GM23338 (cell line): Measurements from ENCODE around the gene ABCF1. TPM values are rescaled to one million over a fixed set of nuclear protein-coding genes. Genes with fewer than 3 reads are reported as not detected.

Experiments used
- ATAC-seq: fragments of 200-7000 bp; cut with Tn5 transposase; 3 replicates; pipeline ENCODE4 v1.9.1; 2020
- DNase-seq: peaks from one replicate; pipeline ENCODE4 v3.0.0-alpha.2; 2015; ENCODE audit warnings: low spot score
- H2AFZ ChIP-seq: fragments of 200-600 bp; sonication (generic); 2 replicates; pipeline ENCODE4 v1.8.0; 2016; ENCODE audit warnings: antibody characterized with exemption, mild to moderate bottlenecking, moderate library complexity
- H3F3A ChIP-seq: fragments of 200-600 bp; sonication (generic); replicated peaks from 2 replicates; pipeline ENCODE4 v1.8.0; 2017; ENCODE audit warnings: antibody characterized with exemption, mixed run types, low read depth
- H3K27ac ChIP-seq: fragments of 200-600 bp; sonication (generic); 2 replicates; pipeline ENCODE4 v1.6.1; 2016; ENCODE audit warnings: low read depth
- H3K27me3 ChIP-seq: fragments of 200-600 bp; sonication (generic); 2 replicates; pipeline ENCODE4 v1.8.0; 2016; ENCODE audit warnings: mild to moderate bottlenecking, mixed run types, moderate library complexity; ENCODE audit not compliant: insufficient read depth
- H3K36me3 ChIP-seq: fragments of 200-600 bp; sonication (generic); 2 replicates; pipeline ENCODE4 v1.8.0; 2016; ENCODE audit warnings: mild to moderate bottlenecking; ENCODE audit not compliant: insufficient read depth
- H3K4me1 ChIP-seq: fragments of 200-600 bp; sonication (generic); 2 replicates; pipeline ENCODE4 v1.8.0; 2016; ENCODE audit warnings: mild to moderate bottlenecking, moderate library complexity; ENCODE audit not compliant: insufficient read depth
- H3K4me2 ChIP-seq: fragments of 200-600 bp; sonication (generic); 2 replicates; pipeline ENCODE4 v1.7.1; 2017; ENCODE audit warnings: mixed run types
- H3K4me3 ChIP-seq: fragments of 200-600 bp; sonication (generic); 2 replicates; pipeline ENCODE4 v1.6.1; 2016; ENCODE audit warnings: mixed run types
- H3K79me2 ChIP-seq: fragments of 200-600 bp; sonication (generic); replicated peaks from 2 replicates; pipeline ENCODE4 v1.8.0; 2017; ENCODE audit warnings: mild to moderate bottlenecking; ENCODE audit not compliant: insufficient read depth
- H3K9me2 ChIP-seq: fragments of 200-600 bp; sonication (generic); 2 replicates; pipeline ENCODE4 v1.8.0; 2017; ENCODE audit not compliant: insufficient read depth
- H4K20me1 ChIP-seq: fragments of 200-600 bp; sonication (generic); replicated peaks from 2 replicates; pipeline ENCODE4 v1.8.0; 2017; ENCODE audit warnings: mild to moderate bottlenecking; ENCODE audit not compliant: insufficient read depth
- H3K27ac Mint-ChIP-seq: 2 replicates; pipeline ENCODE4 v1.8.0; 2020; ENCODE audit warnings: inconsistent platforms, mild to moderate bottlenecking, moderate library complexity, mixed read lengths
- H3K27me3 Mint-ChIP-seq: 3 replicates; pipeline ENCODE4 v1.8.0; 2022; ENCODE audit warnings: low read depth, mild to moderate bottlenecking, moderate library complexity, mixed read lengths, inconsistent platforms; ENCODE audit not compliant: insufficient read depth, poor library complexity
- H3K36me3 Mint-ChIP-seq: 3 replicates; pipeline ENCODE4 v1.8.0; 2021; ENCODE audit warnings: low read depth, mild to moderate bottlenecking, inconsistent platforms, moderate library complexity, mixed read lengths
- H3K4me1 Mint-ChIP-seq: 3 replicates; pipeline ENCODE4 v1.8.0; 2020; ENCODE audit warnings: mild to moderate bottlenecking, inconsistent platforms, mixed read lengths
- H3K4me3 Mint-ChIP-seq: 3 replicates; pipeline ENCODE4 v1.8.0; 2021; ENCODE audit warnings: moderate library complexity, mild to moderate bottlenecking, inconsistent platforms, mixed read lengths
- H3K9me3 Mint-ChIP-seq: 3 replicates; pipeline ENCODE4 v1.8.0; 2020; ENCODE audit warnings: moderate library complexity, mild to moderate bottlenecking, inconsistent platforms, mixed read lengths
- CREB1 ChIP-seq: fragments of 250-450 bp; sonication (Bioruptor Pico); IDR thresholded peaks from 2 replicates; pipeline ENCODE4 v1.5.0; 2020; ENCODE audit warnings: low read depth, mild to moderate bottlenecking, moderate library complexity
- CTCF ChIP-seq, 2 experiments: fragments of 200-600 bp in 1 of 2; sonication (generic) in 1 of 2; conservative IDR thresholded peaks; 2 replicates each; pipeline versions ENCODE4 v1.5.1 to v1.6.1; 2016 to 2017; ENCODE audit warnings: antibody characterized with exemption in 2 of 2, low read depth in 2 of 2, mild to moderate bottlenecking in 2 of 2, moderate library complexity in 1 of 2
- ETS1 ChIP-seq: IDR thresholded peaks from 2 replicates; pipeline ENCODE4 v1.6.1; 2016; ENCODE audit warnings: antibody characterized with exemption
- EZH2 ChIP-seq: fragments of 200-600 bp; sonication (generic); IDR thresholded peaks from one replicate; pipeline ENCODE4 v1.8.0; 2017; ENCODE audit warnings: antibody characterized with exemption, mild to moderate bottlenecking, low read depth; ENCODE audit not compliant: unreplicated experiment
- EZH2phosphoT487 ChIP-seq: fragments of 200-600 bp; sonication (generic); IDR thresholded peaks from one replicate; pipeline ENCODE4 v1.8.1; 2018; ENCODE audit warnings: antibody characterized with exemption; ENCODE audit not compliant: unreplicated experiment
- JUNB ChIP-seq: IDR thresholded peaks from one replicate; pipeline ENCODE4 v1.6.1; 2016; ENCODE audit warnings: antibody characterized with exemption; ENCODE audit not compliant: unreplicated experiment
- NANOG ChIP-seq: IDR thresholded peaks from 2 replicates; pipeline ENCODE4 v1.6.1; 2016; ENCODE audit warnings: antibody characterized with exemption, borderline replicate concordance
- POLR2AphosphoS5 ChIP-seq: IDR thresholded peaks from 2 replicates; pipeline ENCODE4 v1.6.1; 2016; ENCODE audit warnings: antibody characterized with exemption, low read depth
- REST ChIP-seq: IDR thresholded peaks from one replicate; pipeline ENCODE4 v1.6.1; 2018; ENCODE audit warnings: antibody characterized with exemption; ENCODE audit not compliant: unreplicated experiment
- STAT1 ChIP-seq: IDR thresholded peaks from one replicate; pipeline ENCODE4 v1.6.1; 2016; ENCODE audit warnings: antibody characterized with exemption; ENCODE audit not compliant: unreplicated experiment
- ZNF114 ChIP-seq: fragments of 250-450 bp; sonication (Bioruptor Pico); IDR thresholded peaks from 2 replicates; pipeline ENCODE4 v1.5.0; 2020; ENCODE audit warnings: mild to moderate bottlenecking, moderate library complexity
- ZNF331 ChIP-seq: fragments of 250-450 bp; sonication (Bioruptor Pico); IDR thresholded peaks from 2 replicates; pipeline ENCODE4 v1.5.0; 2020; ENCODE audit warnings: low read depth, mild to moderate bottlenecking, moderate library complexity
- ZNF462 ChIP-seq: fragments of 250-450 bp; sonication (Bioruptor Pico); IDR thresholded peaks from 2 replicates; pipeline ENCODE4 v1.5.0; 2020; ENCODE audit warnings: mild to moderate bottlenecking, moderate library complexity
- polyA plus RNA-seq: library from polyadenylated mRNA; unstranded; fragments of >200 nt; fragmentation: Nextera tagmentation; extraction: Ambion mirVana; gene quantifications from 2 replicates; pipeline ENCODE4 v1.2.1, GENCODE V29; 2016
- total RNA-seq: library from RNA; depleted of rRNA; stranded (reverse); fragments of >200 nt; shearing (Covaris generic); gene quantifications from 2 replicates; pipeline ENCODE4 v1.2.3, GENCODE V29; 2014

Gene ABCF1
- total and polyA plus RNA-seq, 2 experiments from 2014 or later = 92.6 to 244 TPM

GRCh38 chr6:30601436-30601814, 30.2 kb downstream of the ABCF1 start:
- 0 out of 2 replicates have a peak, but pooled peaks cover 3% of the 10 kb centered on the region for H3K79me2 ChIP-seq
- H4K20me1 ChIP-seq = peaks cover 24% of the 10 kb centered on the region
- Mint-ChIP-seq H3K36me3 (peaks cover 74% of the 10 kb centered on the region), H3K4me1 (no peaks in the 10 kb centered on the region; the same call in 2 of the 3 replicates), H3K27ac (no peak overlapping the region), H3K4me3 (no peak overlapping the region), H3K27me3 (peaks cover 12% of the 10 kb centered on the region), H3K9me3 (no peaks in the 10 kb centered on the region)
- TF ChIP-seq ZNF114 (no peak), CREB1 (no peak), ZNF462 (CRISPR knock-in tag) (no peak), CTCF (conservative IDR thresholded peaks at IDR 0.05; ENCODE audit: low read depth in 2 of 2) (no peak), POLR2AphosphoS5 (no peak), ETS1 (no peak), NANOG (no peak), REST (no peak), STAT1 (no peak), EZH2 (no peak), JUNB (no peak), ZNF331 (CRISPR knock-in tag) (no peak), EZH2phosphoT487 (no peak)
- H3K4me3 ChIP-seq = no peak overlapping the region
- no peak for DNase-seq
- peaks cover 46% of the 10 kb centered on the region for H3K36me3 ChIP-seq
- H3K4me2 ChIP-seq = no peak overlapping the region
- H3F3A ChIP-seq = peaks cover 71% of the 10 kb centered on the region
- no peaks in the 10 kb centered on the region for H3K4me1 ChIP-seq
- no peaks in the 10 kb centered on the region for H3K27me3 ChIP-seq
- H3K9me2 ChIP-seq = no peaks in the 10 kb centered on the region
- ATAC-seq = no peak
- no peak overlapping the region for H2AFZ ChIP-seq
- no peak overlapping the region for H3K27ac ChIP-seq
